Skeletal muscle cell (primary cell): ENCODE results near the gene PLD5.
"Not testable (repeated sequence)": the region's sequence is repeated elsewhere in the genome, so short reads cannot be mapped to it uniquely, and the experiment has no call there.

Source experiments
- DNase-seq: peaks from one replicate; pipeline ENCODE4 v3.0.0-alpha.2; 2010; ENCODE audit warnings: low read depth
- H3K4me3 ChIP-seq: 2 replicates; pipeline ENCODE4 v1.5.1; 2011; ENCODE audit warnings: low read depth, mild to moderate bottlenecking, control low read depth, low read length, moderate library complexity

PLD5 gene

DNA sequence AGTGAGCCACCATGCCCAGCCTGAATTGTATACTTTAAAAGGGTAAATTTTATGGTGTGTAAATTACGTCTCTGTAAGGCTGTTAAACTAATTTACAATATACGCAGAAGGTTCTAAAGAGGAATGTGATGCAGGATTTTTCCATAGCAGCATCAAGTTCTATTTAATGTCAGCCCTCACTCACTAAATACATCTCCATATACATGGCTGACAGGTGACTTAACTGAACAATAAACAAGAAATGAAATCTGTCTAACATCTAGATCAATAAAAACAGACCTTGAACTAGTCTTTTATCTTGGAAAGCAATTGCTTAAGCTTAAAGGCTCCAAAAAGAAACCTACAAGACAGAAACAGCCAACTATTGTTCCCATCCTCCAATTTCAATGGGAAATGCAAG lies 404.1 kb downstream of the PLD5 start:
- DNase-seq: no peak
- H3K4me3 ChIP-seq: no peak overlapping the region

- DNase-seq: no peak
- H3K4me3 ChIP-seq: no peak overlapping the region
These were observed 423.6 kb downstream of the PLD5 start for GRCh38 chr1:242100921-242101320.

DNA sequence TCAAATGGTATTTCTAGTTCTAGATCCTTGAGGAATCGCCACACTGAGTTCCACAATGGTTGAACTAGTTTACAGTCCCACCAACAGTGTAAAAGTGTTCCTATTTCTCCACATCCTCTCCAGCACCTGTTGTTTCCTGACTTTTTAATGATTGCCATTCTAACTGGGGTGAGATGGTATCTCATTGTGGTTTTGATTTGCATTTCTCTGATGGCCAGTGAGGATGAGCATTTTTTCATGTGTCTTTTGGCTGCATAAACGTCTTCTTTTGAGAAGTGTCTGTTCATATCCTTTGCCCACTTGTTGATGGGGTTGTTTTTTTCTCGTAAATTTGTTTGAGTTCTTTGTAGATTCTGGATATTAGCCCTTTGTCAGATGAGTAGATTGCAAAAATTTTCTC lies 427.2 kb downstream of the PLD5 start:
- not testable (repeated sequence) for DNase-seq

DNA sequence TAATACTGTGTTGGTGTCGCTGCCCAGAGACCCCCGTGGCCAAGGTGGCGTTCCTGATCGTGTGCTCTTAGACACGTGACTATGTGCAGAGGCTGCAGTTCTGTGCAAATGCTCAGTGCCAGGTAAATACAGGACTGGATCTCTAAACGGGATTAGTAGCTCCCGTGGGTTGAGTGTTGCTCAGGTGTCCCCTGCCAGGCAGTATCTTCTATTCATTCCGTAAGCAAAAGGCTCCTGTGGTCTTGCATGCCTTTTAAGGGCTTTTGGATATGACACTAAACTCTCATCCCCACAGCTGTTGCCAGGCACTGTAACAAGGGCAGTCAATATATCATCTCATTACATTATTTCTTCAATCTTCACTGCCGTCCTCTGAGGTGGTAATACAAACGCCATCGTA lies 431.4 kb downstream of the PLD5 start:
- H3K4me3 ChIP-seq: no peak overlapping the region
- DNase-seq: no peak

More for the DNA sequence above, 427.2 kb downstream of the PLD5 start:
- not testable (repeated sequence) for H3K4me3 ChIP-seq

GRCh38 chr1:242089911-242090310 lies 434.6 kb downstream of the PLD5 start:
- no peak for DNase-seq
- H3K4me3 ChIP-seq: no peak overlapping the region

GRCh38 chr1:242088875-242089274 lies 435.6 kb downstream of the PLD5 start:
- no peak for DNase-seq
- no peak overlapping the region for H3K4me3 ChIP-seq

DNA sequence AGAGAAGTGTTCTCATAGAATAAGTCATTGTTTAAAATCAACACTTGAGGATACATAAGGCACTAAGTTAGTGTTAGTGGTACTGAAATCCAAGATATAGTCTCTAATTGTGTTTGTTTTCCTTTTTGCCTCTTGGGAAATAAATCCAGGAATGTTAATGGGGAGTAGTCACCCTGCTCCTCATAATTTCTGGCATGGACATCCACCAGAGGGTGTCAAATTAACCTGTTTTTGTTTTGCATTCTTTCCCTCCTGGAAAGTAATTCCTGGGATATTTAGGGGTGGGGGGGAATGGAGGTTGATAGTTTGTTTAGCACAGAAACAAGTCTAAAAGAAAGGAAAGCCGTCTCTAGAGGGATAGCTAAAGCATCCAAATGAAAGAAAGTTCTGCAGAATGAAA lies 437.8 kb downstream of the PLD5 start:
- H3K4me3 ChIP-seq: no peak overlapping the region
- no peak for DNase-seq

GRCh38 chr1:242086093-242086492 lies 438.4 kb downstream of the PLD5 start:
- DNase-seq: no peak
- no peak overlapping the region for H3K4me3 ChIP-seq

GRCh38 chr1:242083742-242084141 lies 440.8 kb downstream of the PLD5 start:
- H3K4me3 ChIP-seq: no peak overlapping the region
- no peak for DNase-seq

DNA sequence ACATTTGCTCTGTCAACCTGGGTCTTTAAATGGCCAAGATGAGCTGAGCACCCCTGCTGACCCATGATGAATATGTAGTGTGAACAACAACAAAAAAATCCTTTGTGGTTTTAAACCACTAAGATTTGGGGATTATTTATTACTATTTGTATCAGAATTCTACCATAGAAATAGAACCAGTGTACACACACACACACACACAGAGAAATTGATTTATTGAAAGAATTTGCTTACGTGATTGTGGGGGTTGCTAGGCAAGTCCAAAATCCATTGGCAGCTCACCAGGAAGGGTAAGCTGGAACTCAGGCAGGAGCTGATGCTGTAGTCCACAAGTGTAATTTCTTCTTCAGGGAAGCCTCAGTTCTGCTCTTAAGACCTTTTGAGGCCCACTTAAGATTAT lies 443.1 kb downstream of the PLD5 start:
- no peak for DNase-seq
- H3K4me3 ChIP-seq: no peak overlapping the region

DNA sequence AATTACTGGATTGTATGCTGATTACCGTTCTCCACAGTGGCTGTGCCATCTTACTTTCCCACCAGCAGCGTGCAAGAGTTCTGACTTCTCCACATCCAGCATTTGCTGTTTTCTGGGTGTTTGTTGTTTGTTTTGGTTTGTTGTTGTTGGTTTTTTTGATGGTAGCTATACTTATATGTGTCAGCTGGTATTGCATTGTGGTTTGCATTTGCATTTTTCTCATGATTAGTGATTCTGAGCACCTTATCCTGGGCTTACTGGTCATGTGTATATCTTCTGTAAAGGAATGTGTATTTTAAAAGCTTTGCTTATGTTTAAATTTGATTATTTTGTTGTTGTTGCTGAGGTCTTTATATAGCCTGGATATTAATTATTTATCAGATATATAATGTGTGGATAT lies 458.7 kb downstream of the PLD5 start:
- no peak overlapping the region for H3K4me3 ChIP-seq
- no peak for DNase-seq

GRCh38 chr1:242062271-242062670 lies 462.2 kb downstream of the PLD5 start:
- H3K4me3 ChIP-seq: no peak overlapping the region
- no peak for DNase-seq

DNA sequence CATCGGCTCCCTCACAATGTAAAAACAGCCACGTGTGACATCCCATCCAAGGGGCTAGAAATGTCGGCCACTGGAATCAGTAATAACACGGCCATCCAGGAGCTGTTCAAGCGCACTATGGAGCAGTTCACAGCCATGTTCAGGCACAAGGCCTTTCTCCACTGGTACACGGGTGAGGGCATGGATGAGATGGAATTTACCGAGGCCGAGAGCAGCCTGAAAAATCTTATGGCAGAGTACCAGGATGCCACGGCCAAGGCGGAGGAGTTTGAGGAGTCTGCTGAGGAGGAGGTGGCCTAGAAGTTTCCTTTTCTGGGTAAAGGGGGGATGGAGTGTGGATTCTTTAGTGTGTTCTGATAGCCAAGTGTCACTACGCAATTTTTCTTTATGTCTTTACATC lies 464.5 kb downstream of the PLD5 start:
- DNase-seq: no peak
- no peak overlapping the region for H3K4me3 ChIP-seq

DNA sequence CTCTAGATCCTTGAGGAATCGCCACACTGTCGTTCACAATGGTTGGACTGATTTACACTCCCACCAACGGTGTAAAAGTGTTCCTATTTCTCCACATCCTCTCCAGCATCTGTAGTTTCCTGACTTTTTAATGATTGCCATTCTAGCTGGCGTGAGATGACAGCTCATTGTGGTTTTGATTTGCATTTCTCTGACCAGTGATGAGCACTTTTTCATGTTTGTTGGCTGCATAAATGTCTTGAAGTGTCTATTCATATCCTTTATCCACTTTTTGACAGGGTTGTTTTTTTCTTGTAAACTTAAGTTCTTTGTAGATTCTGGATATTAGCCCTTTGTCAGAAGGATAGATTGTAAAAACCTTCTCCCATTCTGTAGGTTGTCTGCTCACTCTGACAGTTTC lies 465.9 kb downstream of the PLD5 start:
- not testable (repeated sequence) for DNase-seq, H3K4me3 ChIP-seq

- not testable (repeated sequence) for DNase-seq
These were observed 466.3 kb downstream of the PLD5 start for GRCh38 chr1:242058181-242058580.

GRCh38 chr1:242057745-242058115 lies 466.8 kb downstream of the PLD5 start:
- DNase-seq: no peak
- no peak overlapping the region for H3K4me3 ChIP-seq

More at GRCh38 chr1:242058181-242058580, 466.3 kb downstream of the PLD5 start:
- H3K4me3 ChIP-seq: not testable (repeated sequence)

- DNase-seq: no peak
- H3K4me3 ChIP-seq: no peak overlapping the region
These were observed 467.3 kb downstream of the PLD5 start for GRCh38 chr1:242056988-242057744.

DNA sequence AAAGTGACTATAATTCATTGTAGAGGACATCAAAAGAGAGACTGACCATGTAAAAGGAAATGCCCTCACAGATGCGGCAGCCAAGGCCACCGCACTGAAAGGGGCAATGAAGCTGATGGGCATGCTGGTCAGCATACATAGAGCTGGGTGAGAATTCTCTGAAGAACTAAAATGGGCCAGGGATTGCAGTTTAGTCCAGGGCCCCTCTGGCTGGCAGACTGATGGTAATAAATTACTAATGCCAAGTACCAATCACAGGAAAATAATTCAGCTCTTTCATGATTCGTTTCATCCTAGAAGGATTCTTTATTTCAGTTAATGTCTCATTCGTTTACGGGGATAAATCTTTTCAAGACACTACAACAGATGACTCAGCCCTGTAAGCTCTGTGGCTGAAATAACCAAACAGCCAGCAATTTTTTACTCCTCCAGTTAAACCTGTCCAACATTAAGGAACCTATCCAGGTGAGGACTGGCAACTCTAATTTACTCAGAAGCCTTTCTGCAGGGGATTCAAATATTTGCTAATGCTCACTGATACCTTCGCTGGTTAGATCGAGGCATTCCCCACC lies 468.7 kb downstream of the PLD5 start:
- no peak for DNase-seq
- H3K4me3 ChIP-seq: no peak overlapping the region

GRCh38 chr1:242043165-242043564 lies 481.3 kb downstream of the PLD5 start:
- no peak for DNase-seq
- H3K4me3 ChIP-seq: no peak overlapping the region

DNA sequence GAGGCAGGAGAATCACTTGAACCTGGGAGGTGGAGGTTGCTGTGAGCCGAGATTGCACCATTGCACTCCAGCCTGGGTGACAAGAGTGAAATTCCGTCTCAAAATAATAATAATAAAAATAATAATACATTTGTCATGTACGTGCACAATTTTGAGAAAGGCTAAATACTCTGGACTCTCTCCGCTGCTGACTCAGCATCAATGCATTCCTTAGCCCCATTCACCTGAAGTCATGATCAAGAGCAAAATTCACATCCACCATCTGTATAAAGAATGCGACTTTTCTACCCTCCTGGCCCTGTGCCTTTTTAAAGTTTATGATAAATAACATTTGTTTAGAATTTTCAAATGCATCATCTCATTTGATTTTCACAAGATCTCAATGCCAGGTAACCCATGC lies 490.1 kb downstream of the PLD5 start:
- DNase-seq: no peak
- H3K4me3 ChIP-seq: no peak overlapping the region

GRCh38 chr1:242033447-242033846 lies 491.1 kb downstream of the PLD5 start:
- H3K4me3 ChIP-seq: no peak overlapping the region
- DNase-seq: no peak
